ENCODE data around the gene SLC38A9.

The SLC38A9 gene

DNA sequence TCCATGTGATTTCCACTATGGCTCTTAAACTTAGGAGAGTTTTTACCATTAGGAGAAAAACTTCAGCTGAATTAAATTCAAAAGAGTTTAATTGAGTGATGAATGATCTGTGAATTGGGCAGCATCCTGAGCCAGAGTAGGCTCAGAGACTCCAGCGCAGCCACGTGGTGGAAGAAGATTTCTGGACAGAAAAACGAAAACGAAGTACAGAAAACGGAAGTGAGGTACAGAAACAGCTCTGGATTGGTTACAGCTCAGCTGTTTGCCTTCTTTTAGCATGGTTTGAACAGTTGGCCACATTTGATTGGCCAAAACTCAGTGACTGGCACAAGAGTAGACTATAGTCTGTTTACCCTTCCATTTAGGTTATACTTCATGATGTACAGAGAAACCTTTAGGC, 108.2 kb downstream of the SLC38A9 start:
- TF ChIP-seq, protein P1, sequence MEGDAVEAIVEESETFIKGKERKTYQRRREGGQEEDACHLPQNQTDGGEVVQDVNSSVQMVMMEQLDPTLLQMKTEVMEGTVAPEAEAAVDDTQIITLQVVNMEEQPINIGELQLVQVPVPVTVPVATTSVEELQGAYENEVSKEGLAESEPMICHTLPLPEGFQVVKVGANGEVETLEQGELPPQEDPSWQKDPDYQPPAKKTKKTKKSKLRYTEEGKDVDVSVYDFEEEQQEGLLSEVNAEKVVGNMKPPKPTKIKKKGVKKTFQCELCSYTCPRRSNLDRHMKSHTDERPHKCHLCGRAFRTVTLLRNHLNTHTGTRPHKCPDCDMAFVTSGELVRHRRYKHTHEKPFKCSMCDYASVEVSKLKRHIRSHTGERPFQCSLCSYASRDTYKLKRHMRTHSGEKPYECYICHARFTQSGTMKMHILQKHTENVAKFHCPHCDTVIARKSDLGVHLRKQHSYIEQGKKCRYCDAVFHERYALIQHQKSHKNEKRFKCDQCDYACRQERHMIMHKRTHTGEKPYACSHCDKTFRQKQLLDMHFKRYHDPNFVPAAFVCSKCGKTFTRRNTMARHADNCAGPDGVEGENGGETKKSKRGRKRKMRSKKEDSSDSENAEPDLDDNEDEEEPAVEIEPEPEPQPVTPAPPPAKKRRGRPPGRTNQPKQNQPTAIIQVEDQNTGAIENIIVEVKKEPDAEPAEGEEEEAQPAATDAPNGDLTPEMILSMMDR (IDR thresholded peaks at IDR 0.05; ENCODE audit: low read depth, low read length, missing control alignments), result no peak
- no peak for DNase-seq (ENCODE audit: low read depth)
- in situ Hi-C loops (cut with HindIII; ENCODE audit: low sequenced_read_pairs), result no loop called here
- H3K4me3 ChIP-seq (ENCODE audit: low read depth, low read length), result no peak overlapping the region

DNA sequence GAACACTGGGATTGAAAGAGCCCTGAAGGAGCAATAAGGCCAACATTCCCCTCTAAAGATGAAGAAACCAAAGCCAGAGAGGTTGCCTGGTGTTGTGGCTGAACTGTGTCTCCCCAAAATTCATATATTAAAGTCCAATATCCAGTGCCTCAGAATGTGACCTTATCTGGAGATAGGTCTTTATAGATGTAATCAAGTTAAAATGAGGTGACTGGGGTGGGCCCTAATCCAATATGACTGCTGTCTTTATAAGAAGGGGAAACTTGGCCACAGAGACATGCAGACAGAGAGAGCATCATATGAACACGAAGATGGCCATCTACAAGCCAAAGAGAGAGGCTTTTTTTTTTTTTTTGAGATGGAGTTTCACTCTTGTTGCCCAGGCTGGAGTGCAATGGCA, 110.5 kb downstream of the SLC38A9 start:
- no peak overlapping the region for H3K4me3 ChIP-seq (ENCODE audit: low read depth, low read length)
- in situ Hi-C loops (cut with HindIII; ENCODE audit: low sequenced_read_pairs), result no loop called here

DNA sequence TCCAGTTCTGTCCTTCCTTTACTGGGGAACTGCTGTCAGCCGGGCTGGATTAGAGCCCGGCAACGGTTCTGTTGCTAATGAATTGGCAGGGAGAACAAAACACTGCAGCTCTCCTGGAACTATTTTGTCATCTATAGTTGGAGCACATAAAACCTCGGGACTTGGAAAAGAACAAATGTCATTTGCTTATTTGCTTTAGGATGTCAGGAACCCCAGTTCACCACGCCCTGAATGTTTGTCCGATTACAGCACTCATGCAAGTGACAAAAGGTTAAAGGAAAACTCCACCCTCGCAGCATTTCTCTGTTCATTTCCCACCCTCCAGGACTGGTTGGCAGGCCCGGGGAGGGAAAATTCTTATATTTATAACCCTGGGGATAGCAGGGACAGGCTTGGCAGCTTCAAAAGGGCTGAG, 110.9 kb downstream of the SLC38A9 start:
- in situ Hi-C loops (cut with HindIII; ENCODE audit: low sequenced_read_pairs), result no loop called here
- TF ChIP-seq, protein P1 (IDR thresholded peaks at IDR 0.05; ENCODE audit: low read depth, low read length, missing control alignments), result no peak
- no peak overlapping the region for H3K4me3 ChIP-seq (ENCODE audit: low read depth, low read length)
- peak; percentile 46 for DNase-seq (ENCODE audit: low read depth)

More for the DNA sequence above, 110.5 kb downstream of the SLC38A9 start:
- no peak for DNase-seq (ENCODE audit: low read depth)
- TF ChIP-seq, protein P1 (IDR thresholded peaks at IDR 0.05; ENCODE audit: low read depth, low read length, missing control alignments), result no peak

DNA sequence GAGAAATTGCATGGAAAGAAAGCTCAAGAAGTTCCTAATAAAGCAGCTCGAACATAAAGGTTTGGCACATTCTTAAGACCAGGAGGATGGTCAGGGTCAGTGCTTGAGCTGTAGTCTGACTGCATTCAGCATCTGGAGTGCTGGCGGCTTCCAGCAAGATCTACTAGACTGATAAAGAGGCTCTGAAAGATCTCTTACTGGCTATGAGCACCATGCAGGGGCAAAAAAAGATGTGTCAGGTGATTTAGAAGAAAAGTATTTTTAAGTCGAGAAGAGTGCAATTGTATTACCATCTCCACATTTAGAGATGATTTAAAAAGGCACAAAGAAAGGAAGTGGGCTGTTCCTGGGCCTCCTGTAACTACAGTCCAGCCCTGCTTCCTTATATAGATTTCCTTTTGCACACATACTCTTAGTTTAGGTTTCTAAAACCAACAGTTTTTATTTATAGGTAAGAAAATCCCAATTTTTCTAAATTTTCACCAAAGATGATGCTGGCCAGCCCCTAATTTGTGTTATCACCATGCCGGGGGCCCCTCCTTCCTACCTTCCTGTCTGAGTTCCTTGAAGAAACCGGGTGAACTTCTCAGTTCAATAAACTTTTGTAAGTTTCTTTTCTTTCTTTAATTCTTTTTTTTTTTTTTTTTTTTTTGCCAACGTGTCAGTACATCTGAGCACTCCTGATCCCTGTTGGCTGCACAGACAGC, 111.5 kb downstream of the SLC38A9 start:
- TF ChIP-seq, protein P1 (IDR thresholded peaks at IDR 0.05; ENCODE audit: low read depth, low read length, missing control alignments), result no peak
- in situ Hi-C loops (cut with HindIII; ENCODE audit: low sequenced_read_pairs), result no loop called here
- H3K4me3 ChIP-seq (ENCODE audit: low read depth, low read length), result no peak overlapping the region
- DNase-seq (ENCODE audit: low read depth), result no peak

DNA sequence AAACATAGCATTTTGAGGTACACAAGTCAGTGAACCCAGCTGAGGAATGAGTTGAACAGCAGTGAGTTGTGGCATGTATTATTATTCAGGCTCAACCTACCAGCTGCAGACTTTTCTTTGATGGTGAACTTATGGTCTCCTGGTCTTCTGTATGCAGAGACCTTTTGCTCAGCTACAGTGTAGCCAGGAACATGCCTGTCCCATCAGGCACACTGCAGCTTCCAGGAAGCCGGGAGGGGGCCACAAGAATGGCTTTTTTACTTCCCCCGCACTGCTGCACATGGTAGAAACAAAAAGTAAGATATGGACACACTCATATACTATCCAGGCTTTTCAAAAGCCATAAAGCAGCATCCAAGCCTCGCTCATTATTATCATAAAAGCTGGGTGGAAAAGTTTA, 112.0 kb downstream of the SLC38A9 start:
- no peak overlapping the region for H3K4me3 ChIP-seq (ENCODE audit: low read depth, low read length)

DNA sequence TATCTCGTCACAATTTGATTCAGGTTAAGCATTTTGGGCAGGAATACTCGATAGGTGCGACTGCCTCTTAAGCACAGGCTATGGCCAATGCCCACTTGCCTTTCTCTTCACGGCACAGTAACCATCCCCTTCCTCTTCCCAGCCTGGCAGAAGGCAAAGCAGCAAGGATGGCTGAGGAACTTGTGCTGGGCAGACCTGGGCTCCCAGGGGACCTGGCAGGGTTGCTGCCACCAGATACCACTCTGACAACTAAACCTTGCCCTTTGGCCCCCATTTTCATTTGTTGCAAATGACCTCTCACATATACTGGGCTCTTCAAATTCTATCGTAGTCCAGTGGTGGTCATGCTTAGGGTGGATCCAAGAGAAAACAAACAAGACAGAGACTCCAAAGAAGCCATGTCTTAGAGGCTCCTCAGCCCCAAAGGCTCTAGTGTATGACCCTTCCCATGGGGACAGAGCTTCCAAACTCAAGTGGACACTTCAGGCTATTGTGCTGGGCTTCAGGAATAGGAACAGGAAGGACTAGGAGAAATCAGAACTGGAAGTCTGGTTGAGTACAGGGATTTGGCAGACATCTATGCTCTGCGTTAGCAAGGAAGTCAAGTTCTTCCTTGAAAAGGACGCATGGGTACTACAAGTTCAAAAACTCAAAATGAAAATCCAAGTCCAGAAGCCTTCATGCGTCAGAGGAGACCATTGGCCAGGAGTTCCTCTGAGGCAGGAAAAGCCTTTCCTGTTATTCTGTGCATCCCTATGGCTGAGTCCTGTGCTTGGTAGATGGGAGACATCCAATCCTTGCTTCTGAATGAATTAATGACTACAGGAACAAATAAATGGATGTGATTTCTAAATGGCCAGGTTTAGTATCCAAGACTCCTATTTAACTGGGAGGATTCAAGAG, 112.7 kb downstream of the SLC38A9 start:
- DNase-seq (ENCODE audit: low read depth), result no peak
- in situ Hi-C loops (cut with HindIII; ENCODE audit: low sequenced_read_pairs), result no loop called here
- TF ChIP-seq, protein P1 (IDR thresholded peaks at IDR 0.05; ENCODE audit: low read depth, low read length, missing control alignments), result no peak
- H3K4me3 ChIP-seq (ENCODE audit: low read depth, low read length), result no peak overlapping the region

More for the DNA sequence above, 112.0 kb downstream of the SLC38A9 start:
- in situ Hi-C loops (cut with HindIII; ENCODE audit: low sequenced_read_pairs), result no loop called here
- no peak for DNase-seq (ENCODE audit: low read depth)
- TF ChIP-seq, protein P1 (IDR thresholded peaks at IDR 0.05; ENCODE audit: low read depth, low read length, missing control alignments), result no peak
